GM19328 (cell line): Measurements from ENCODE around the gene ST6GALNAC3.
"Not testable (repeated sequence)": the region's sequence is repeated elsewhere in the genome, so short reads cannot be mapped to it uniquely, and the experiment has no call there.

Experiments used
- ATAC-seq: cut with Tn5 transposase; IDR thresholded peaks from one replicate; pipeline ENCODE4 v1.9.1; 2021; ENCODE audit warnings: mild to moderate bottlenecking, moderate library complexity; ENCODE audit not compliant: unreplicated experiment

Gene ST6GALNAC3

DNA sequence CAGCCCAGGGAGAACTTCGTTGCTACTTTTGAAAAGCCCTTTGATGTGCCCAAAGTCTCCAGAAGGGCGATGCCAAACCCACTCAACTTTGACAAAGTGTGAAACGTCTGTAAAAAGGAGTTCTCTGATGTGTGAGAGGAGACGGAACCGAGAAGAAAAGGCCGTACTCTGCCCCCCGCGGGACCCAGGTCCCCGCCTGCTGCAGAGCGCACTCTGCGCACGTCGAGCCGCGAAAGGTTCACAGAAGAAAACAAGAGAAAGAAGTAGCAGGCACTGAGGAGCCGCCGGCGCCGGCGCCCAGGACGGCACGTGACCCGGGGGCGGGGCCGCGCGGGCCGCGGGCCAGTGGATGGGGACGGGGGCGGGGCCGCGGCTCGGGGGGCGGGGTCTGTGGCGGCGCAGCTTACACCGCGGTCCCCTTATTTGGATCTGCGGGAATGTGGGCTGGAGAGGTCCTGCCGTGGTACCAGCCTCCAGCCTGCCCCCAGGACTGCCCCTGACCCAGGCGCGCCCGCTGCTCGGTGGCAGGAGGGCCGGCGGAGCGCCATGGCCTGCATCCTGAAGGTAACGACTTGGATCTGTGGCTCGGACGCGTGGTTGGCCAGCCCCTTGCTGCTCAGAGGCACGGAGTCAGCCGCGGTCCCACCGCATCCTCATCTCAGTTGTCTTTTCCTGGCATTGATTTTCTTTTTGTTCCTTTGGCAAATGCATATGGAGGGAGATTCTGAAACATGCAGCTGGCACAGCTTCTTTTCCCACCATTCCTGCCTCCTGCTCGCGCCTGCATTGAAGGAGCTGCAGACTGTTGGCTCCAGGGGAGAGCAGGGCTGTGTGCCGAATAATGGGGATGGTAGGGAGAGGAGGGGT, at the start of gene ST6GALNAC3:
TSS of gene ST6GALNAC3 (plus strand) at position 426 of the 867 bp plus-strand sequence.
- ATAC-seq, result peak; percentile 85

DNA sequence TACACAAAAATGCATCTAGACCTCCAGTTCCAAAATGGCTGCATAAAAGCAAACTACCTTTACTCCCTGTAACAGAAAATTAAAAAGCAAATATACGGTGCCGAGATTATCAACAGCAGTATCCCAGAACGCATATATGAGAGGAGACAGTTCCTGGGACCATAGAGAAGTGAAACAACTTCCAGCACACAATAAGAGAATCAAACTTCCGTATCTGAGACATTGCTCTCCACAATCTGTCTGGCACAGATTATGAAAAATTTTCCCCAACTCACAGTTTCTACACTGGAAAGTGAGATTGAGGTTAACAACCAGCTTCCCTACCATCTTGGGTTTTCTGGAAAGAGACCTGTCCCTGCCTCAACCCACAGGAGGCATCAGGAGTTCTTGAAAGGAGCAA, 47.2 kb upstream of the ST6GALNAC3 start:
- ATAC-seq, result no peak

DNA sequence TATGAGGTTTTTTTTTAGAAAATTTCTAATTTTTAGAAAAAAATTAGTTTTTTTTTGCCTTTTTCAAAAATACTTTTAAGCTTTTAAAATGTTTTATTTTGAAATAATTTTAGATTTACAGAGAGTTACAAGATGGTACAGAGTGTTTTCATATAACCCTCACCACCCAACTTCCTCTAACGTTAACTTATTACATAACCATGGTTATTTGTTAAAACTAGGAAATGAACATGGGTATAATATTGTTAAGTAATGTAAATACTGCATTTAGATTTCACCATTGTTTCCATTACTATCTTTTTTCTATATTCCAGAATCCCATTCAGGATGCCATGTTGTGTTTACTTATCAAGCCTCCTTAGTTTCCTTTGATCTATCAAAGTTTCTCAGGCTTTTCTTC, 45.2 kb upstream of the ST6GALNAC3 start:
- ATAC-seq, result no peak

DNA sequence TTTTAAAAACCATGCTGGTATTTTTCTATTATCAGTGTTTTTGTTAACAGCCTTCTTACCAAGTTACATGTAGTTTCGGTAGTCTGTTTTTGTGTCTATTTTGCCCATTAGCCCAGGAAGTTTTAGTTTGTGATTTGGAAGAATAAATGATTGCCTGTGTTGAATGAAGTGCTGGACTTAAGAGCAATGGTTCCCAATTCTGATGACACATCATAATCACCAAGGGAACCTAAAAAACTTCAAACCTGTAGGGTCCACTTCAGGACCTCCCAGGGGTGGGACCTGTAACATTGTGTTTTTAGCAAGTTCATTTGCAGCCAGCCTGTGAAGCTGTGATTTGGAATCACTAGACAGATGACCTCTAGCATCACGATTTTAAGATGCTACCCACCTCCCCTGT, 43.0 kb upstream of the ST6GALNAC3 start:
- ATAC-seq, result no peak

DNA sequence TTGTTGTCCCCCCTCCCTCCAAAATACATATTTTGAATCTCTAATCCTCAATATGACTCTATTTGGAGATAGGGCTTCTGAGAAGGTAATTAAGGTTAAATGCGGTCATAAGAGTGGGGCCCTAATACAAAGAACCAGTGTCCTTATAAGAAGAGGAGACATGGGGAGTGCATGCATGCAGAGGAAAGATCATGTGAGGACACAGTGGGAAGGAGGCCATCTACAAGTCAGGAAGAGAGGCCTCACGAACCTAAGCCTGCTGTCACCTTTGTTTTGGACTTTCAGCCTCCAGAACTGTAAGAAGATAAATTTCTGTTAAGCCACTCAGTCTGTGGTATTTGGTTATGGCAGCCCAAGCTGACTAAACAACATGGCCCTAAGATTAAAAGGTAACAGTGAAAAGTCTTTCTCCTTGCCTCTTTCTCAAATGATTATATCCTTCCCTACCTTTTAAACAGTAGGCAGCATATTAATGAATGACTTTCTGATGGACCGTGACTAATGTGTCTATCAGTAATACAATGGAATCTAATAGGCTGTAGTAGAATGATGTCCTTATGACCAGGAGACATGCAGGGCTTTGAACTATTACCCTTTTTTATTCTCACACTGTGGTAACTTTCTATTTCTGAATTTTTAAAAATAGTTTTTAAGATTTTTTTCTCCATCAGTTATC, 40.6 kb upstream of the ST6GALNAC3 start:
- ATAC-seq, result no peak

DNA sequence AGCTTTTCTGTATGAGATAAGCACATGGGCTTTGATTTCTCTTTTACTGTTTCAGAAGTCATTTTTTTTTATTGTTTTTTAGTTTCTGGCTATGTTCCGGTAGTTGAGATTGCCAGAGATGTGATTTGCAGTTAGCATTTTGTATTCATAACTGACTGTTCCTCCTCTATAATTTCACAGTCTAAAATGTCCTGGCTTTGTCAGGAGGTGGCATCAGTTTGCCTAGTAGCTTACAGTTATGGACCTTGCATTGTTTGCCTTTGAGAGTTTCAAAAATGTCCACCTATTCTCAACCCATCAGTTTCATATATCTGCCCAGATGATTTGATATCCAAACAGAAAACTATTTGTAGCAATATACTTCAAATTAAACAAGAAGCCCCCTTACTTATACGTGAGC, 39.5 kb upstream of the ST6GALNAC3 start:
- no peak for ATAC-seq

DNA sequence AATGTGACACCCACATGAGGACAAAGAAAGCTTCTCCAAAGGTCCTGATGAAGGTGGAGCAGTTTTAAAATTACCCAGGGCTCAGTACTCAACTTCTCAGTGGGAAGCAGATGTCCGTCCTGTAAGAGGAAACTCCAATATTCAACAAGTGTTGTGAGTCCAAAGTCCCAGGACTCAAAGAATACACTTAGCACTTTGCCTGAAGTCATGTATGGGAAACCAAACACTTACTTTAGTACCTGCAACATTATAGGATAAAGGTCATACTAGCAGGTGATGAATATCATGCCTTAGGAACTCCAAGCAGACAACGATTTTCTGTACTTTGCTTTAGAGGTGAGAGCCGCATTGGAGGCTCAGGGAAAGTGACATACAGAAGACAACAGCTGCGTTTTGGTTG, 37.2 kb upstream of the ST6GALNAC3 start:
- no peak for ATAC-seq

DNA sequence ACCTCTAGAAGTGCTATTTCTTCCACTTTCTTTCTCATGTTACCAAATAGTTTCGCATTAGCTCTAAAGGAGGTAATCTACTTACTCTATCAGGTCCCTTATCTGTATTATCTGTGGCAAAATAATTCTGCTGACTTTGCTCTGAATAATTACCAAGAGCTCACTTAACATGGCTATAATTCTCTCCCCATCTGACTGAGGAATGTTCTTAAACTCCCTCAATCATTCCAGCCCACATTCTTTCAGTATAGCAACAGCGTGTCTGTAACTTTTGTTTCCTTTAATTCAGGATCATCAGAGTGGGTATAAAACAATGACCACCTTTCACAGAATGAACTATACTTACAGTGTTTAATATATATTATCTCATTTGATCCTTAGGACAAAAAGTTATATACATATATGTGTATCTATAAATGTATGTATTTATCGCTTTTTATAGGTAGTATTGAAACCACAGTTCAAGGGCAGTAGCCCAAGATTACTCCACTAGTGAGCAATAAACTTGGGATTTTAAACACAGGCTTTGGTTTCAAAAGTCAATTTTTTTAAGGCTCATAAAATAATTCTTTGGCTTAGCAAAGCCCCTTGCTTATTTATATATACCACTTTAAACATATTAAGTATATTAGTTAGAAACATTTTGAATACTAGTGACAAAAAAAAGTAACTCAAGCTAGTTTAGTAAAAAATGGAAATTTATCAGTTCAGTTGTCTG, 36.1 kb upstream of the ST6GALNAC3 start:
- no peak for ATAC-seq

DNA sequence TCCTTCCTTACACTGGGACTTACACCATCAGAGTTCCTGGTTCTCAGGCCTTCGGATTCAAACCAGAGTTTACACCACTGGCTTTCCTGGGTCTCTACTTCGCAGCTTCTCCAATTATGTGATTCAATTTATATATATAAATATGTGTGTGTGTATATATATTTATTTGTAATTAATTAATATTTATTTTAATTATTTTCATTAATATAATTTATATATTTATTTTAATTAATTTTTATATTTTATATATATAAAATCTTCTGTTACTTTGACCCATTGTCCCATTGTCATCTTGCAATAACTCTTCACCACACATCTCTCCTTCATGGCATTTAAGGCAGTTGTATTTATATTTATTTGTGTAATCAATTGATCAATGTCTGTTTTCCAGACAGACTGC, 28.4 kb upstream of the ST6GALNAC3 start:
- ATAC-seq, result no peak

DNA sequence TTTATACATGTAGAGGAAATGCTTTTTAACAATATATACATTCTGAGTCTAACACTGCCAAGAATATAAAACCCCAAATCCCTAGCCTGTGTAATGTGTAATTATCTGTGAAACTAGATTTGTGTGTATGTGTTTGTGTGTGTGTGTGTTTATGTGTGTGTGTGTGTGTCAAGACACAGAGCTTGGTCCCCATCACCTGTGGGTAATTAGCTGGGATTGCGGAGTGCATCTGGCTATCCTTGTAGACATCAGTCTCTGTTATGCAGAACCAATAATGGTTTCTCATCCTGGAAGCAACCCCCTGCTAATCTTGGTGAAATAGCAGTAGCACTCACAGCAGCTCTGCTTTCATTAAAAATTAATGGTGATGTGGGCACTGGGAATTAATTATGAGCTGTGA, 26.3 kb upstream of the ST6GALNAC3 start:
- no peak for ATAC-seq

DNA sequence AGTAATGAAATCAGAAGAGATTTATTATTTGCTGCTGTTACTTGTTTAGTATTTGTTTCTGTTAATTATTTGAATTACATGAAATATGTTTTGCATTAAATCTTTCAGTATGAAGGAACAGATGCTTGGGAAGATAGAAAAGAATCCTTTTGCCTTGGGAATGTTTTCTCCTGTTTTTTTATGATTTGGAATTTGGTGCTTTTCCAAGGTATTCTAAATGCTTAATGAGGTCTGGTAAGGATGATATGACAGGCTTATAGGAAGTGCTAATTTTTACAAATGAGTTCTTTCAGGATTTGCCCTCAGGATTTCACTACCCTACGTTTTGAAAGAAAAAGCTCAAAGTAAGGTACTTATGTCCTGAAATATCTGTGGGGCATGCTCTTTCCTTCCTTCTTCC, 25.6 kb upstream of the ST6GALNAC3 start:
- no peak for ATAC-seq

DNA sequence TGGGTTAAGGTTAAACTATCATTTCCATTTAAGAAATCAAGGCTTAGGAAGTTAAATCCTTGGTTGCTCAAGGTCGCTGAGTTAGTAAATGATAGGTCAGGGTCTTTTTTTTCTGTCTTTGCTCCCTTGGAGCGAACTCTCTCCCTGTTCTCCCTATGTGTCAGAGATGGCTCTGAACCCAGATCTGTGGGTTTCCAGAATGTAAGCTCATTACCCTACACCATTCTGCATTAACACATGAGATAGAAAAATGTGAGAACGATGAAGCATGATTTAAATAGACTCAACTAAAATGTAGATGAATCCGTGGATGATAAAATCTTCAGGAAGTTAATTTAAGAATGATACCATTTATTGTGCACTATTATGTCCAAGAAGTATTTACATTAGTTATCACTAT, 25.0 kb upstream of the ST6GALNAC3 start:
- ATAC-seq, result no peak

DNA sequence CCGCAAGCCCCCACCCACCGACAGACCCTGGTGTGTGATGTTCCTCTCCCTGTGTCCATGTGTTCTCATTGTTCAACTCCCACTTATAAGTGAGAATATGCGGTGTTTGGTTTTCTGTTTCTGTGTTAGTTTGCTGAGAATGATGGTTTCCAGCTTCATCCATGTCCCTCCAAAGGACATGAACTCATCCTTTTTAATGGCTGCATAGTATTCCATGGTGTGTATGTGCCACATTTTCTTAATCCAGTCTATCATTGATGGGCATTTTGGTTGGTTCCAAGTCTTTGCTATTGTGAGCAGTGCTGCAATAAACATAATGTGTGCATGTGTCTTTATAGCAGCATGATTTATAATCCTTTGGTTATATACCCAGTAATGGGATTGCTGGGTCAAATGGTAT, 24.5 kb upstream of the ST6GALNAC3 start:
- not testable (repeated sequence) for ATAC-seq

DNA sequence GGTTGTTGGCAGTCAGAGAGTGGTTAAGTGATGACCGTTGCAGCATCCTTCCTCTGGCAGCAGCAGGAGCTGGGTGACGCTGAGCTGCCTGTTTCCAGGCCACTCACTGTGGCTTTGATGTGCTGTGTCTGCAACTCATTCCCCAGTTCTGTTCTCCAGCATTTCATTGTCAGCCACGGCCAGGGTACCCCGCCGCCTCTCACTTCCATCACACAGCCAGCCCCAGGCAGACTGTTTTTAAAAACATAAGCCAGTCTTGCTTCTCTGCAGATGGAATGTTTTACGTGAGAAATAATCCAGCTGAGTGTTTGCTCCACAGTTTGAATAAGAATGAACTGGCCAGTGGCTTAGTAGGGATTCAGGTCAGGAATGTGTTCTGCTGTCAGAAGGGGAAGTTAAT, 21.5 kb upstream of the ST6GALNAC3 start:
- no peak for ATAC-seq

DNA sequence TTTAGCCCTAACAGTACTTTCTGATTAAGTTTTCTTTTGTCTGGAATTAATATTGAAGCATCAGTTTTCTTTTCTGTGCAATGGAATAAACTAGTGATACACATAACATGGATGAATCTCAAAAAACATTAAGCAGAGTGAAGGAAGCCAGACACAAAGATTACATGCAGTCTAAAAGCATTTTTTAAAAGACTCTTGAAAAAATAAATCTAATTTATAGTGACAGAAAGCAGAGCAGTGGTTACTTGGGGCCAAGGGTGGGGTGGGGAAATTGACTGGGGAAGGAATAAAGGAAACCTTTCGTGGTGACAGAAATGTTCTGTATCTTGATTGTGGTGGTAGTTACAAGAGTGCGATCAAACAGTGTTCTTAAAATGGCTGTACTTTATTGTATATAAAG, 20.2 kb upstream of the ST6GALNAC3 start:
- ATAC-seq, result no peak

DNA sequence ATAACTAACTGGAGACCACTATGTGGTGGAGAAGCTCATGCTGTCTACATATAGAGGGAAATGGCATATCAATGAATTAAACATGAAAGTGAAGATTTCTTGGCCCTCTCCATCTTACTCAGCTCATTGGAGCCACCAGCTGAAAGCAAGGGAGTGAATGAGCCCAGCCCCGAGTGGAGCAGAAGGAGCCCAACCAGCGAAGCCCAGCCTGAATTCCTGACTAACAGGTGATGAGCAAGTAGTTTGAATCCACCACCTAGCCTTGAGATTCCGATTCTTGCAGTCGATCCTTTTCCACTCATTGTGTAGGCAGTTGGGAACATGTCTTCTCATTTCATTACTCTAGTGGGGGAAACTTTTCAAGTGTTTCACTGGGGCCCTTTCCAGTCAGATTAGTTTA, 18.6 kb upstream of the ST6GALNAC3 start:
- no peak for ATAC-seq

DNA sequence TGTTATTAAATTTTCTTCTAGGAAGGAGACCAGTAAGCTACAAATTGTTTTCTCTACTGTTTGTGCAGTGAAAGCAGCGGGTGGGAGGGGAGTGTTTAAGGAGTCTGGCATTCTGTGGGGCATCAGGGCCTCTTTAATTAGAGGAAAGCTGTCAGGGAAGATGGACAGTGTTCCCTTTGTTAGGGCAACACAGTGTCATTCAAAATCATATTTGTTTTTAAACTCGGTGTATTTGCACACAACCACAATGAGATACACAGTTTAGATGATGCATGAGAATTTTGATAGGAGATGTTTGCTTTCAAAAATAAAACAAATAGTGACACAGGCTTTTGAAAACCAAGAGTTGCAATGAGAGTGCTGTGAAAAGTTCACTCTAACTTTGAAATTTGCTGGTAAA, 15.1 kb upstream of the ST6GALNAC3 start:
- no peak for ATAC-seq

DNA sequence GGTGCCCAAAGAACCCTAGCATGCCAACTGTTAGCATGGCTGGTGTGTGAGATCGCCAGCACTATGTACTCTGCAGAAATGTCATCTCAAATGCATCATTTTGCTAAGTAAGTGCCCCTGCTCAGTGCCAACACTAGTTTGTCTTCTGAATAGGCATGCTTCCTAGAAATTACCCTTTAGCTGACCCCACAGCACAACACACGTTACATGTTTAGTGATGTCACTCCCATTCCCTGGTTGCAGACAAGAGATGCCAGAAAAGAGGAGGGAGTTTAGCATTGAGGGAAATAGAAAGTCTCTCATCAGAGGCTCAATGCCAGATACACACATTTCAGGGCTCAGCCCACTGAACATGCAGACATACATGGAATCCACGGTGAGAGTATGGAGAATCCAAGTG, 9.3 kb upstream of the ST6GALNAC3 start:
- no peak for ATAC-seq

DNA sequence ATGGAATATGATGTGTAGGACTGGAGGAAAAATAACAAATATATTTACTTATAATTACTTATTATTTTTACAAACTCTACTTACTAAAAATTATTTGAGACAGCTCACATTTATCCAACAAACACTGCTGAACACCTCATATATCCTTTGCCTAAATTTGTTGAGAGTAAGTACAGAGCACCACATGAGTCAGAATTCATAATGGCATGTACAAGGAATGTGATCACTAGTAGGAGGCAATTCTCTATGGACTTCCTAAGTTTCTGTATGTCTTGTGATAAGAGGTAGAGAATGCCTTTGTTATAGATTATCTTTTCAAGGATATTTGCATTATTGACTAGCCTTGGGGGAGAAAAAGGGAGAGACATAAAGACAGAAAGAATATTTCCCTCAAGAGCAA, 8.2 kb upstream of the ST6GALNAC3 start:
- ATAC-seq, result no peak

DNA sequence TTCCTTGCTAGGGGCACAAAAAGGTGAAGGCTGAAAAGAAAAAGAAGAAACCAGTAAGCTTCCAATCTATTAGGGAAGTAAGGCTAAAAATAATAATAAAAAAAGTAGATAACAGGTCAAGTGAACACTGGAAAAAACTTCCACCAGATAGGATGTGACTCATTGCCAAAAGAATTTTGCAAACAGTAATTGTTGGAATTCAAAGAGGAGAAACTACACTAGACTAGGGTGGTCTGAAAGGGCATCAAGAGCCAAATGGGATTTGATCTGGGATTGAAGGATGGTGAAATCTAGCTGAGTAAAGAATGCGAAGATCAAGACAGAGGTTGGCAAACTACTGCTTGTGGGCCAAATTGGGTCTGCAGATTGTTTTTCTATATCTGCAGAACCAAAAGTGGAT, 6.0 kb upstream of the ST6GALNAC3 start:
- ATAC-seq, result no peak

DNA sequence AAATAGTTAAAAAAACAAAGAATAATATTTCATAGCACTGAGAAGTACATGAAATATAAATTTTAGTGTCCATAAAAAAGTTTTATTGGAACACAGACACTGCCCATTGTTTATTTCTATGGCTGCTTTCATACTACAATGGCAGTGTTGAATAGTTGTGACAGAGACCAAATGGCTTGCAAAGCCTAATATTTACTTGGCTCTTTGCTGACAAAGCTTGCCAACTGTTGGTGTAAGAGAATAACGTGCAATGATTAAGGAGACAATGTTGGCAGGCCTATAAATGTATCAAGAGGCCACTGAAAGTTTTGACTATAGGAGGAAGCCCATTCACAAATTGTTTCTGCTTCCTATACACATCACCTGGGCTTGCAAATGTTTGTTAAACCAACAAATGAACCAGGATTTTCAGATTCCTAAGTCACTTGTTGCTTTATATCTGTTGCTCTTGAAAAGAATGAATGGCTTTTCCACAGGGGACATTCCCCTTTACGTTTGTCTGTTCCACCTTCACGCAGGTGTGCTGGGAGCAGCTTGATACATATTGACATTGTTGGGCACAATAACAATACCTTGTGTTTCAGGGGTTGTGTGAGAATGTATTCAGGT, 5.5 kb upstream of the ST6GALNAC3 start:
- ATAC-seq, result no peak
